ENCODE results near the gene KCNQ1OT1. TPM values are rescaled to one million over a fixed set of nuclear protein-coding genes. Genes with fewer than 3 reads are reported as not detected.

The KCNQ1OT1 gene
- polyA plus RNA-seq, 4 donors, result 0.46 to 2.7 (median 1.5) TPM

- DNase-seq (ENCODE audit: low read depth in 4 of 4, low spot score in 2 of 4), result no peak
Observed at GRCh38 chr11:2625183-2625582, 74.6 kb downstream of the KCNQ1OT1 start.

GRCh38 chr11:2621894-2622293, 77.9 kb downstream of the KCNQ1OT1 start:
- DNase-seq (ENCODE audit: low read depth in 4 of 4, low spot score in 2 of 4), result no peak

- DNase-seq (ENCODE audit: low read depth in 4 of 4, low spot score in 2 of 4), result no peak
Observed at GRCh38 chr11:2612884-2613571, 86.8 kb downstream of the KCNQ1OT1 start.

GRCh38 chr11:2609345-2609744, 90.4 kb downstream of the KCNQ1OT1 start:
- DNase-seq (ENCODE audit: low read depth in 4 of 4, low spot score in 2 of 4), result no peak

- no peak for DNase-seq (ENCODE audit: low read depth in 4 of 4, low spot score in 2 of 4)
Observed at GRCh38 chr11:2599561-2600189, 100.1 kb downstream of the KCNQ1OT1 start.

- DNase-seq (ENCODE audit: low read depth in 4 of 4, low spot score in 2 of 4), result no peak
Observed at GRCh38 chr11:2595204-2595603, 104.6 kb downstream of the KCNQ1OT1 start.

- no peak for DNase-seq (ENCODE audit: low read depth in 4 of 4, low spot score in 2 of 4)
Observed at GRCh38 chr11:2594267-2594666, 105.5 kb downstream of the KCNQ1OT1 start.

GRCh38 chr11:2593393-2593950, 106.3 kb downstream of the KCNQ1OT1 start:
- no peak for DNase-seq (ENCODE audit: low read depth in 4 of 4, low spot score in 2 of 4)

- no peak for DNase-seq (ENCODE audit: low read depth in 4 of 4, low spot score in 2 of 4)
Observed at GRCh38 chr11:2592559-2593392, 107.0 kb downstream of the KCNQ1OT1 start.

GRCh38 chr11:2591805-2592204, 108.0 kb downstream of the KCNQ1OT1 start:
- DNase-seq (ENCODE audit: low read depth in 4 of 4, low spot score in 2 of 4), result no peak

GRCh38 chr11:2590965-2591754, 108.6 kb downstream of the KCNQ1OT1 start:
- DNase-seq (ENCODE audit: low read depth in 4 of 4, low spot score in 2 of 4), result no peak

GRCh38 chr11:2590131-2590964, 109.4 kb downstream of the KCNQ1OT1 start:
- DNase-seq (ENCODE audit: low read depth in 4 of 4, low spot score in 2 of 4), result no peak

GRCh38 chr11:2589538-2589934, 110.3 kb downstream of the KCNQ1OT1 start:
- no peak for DNase-seq (ENCODE audit: low read depth in 4 of 4, low spot score in 2 of 4)

- DNase-seq (ENCODE audit: low read depth in 4 of 4, low spot score in 2 of 4), result no peak
Observed at GRCh38 chr11:2588809-2589537, 110.8 kb downstream of the KCNQ1OT1 start.

GRCh38 chr11:2587976-2588748, 111.6 kb downstream of the KCNQ1OT1 start:
- no peak for DNase-seq (ENCODE audit: low read depth in 4 of 4, low spot score in 2 of 4)

GRCh38 chr11:2587132-2587930, 112.5 kb downstream of the KCNQ1OT1 start:
- DNase-seq (ENCODE audit: low read depth in 4 of 4, low spot score in 2 of 4), result no peak

- DNase-seq (ENCODE audit: low read depth in 4 of 4, low spot score in 2 of 4), result no peak
Observed at GRCh38 chr11:2586793-2587131, 113.0 kb downstream of the KCNQ1OT1 start.

All from left renal cortex interstitium (tissue), 4 donors.